Subcutaneous adipose tissue (tissue), 4 donors: Measurements from ENCODE around the gene SERTAD1. TPM values are rescaled to one million over a fixed set of nuclear protein-coding genes. Genes with fewer than 3 reads are reported as not detected.

Source experiments
- total RNA-seq, 4 donors: library from RNA; depleted of rRNA; stranded (reverse); fragments of >200 nt; gene quantifications; one replicate each; pipeline ENCODE4 v1.1.0, GENCODE V29; 2016
- TF ChIP-seq, protein P1 (sequence below): fragments of 450-650 bp; IDR thresholded peaks from one replicate; pipeline ENCODE4 v1.5.1; 2016; ENCODE audit warnings: low read depth, mild to moderate bottlenecking, control low read depth, antibody characterized with exemption, moderate library complexity

Gene SERTAD1
- total RNA-seq, 4 donors from 2014 or later, result 7.6 to 13.4 (median 11.1) TPM

DNA sequence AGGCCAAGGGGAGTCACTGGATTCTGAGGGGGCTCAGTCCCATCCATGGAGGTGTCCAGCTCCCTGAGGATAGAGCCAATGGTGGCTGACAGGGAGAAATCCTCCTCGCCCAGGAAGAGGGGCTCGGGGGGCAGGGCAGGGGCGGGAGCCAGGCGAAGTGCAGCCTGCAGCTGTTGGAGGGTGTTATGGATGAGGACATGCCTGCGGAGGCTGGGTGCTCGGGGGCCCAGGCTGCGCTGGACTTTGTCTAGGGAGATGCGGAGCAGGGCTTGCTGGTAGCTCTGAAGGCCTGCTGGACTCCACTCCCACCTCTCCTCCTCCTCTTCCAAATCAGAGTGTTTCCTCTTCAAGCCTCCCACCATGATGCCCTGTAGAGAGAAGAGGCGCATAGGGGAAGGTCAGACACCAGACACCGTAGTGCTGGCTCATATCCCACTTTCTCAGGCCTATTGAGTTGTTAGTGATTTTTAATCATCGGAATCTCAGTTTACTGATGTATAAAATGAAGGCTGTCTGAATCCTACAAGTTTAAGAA lies 16.0 kb upstream of the SERTAD1 start:
- TF ChIP-seq, protein P1, sequence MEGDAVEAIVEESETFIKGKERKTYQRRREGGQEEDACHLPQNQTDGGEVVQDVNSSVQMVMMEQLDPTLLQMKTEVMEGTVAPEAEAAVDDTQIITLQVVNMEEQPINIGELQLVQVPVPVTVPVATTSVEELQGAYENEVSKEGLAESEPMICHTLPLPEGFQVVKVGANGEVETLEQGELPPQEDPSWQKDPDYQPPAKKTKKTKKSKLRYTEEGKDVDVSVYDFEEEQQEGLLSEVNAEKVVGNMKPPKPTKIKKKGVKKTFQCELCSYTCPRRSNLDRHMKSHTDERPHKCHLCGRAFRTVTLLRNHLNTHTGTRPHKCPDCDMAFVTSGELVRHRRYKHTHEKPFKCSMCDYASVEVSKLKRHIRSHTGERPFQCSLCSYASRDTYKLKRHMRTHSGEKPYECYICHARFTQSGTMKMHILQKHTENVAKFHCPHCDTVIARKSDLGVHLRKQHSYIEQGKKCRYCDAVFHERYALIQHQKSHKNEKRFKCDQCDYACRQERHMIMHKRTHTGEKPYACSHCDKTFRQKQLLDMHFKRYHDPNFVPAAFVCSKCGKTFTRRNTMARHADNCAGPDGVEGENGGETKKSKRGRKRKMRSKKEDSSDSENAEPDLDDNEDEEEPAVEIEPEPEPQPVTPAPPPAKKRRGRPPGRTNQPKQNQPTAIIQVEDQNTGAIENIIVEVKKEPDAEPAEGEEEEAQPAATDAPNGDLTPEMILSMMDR, result no peak

DNA sequence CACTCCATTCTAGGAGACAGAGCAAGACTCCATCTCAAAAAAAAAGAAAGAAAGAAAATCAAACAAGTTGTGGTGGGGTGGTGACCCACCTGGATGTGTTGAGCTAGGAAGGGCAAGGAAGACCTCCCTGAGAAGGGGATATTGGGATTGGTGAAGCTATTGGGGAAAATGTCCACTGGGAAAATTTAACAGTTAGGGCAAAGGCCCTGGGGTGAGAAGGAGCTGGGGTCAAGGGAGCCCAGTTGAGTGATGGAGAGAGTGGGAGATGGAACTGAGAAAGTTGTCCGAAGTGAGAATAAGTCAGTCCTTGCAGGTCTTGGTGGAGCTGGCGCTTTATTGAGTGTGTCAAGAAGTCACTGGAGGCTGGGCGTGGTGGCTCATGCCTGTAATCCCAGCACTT lies 12.5 kb upstream of the SERTAD1 start:
- TF ChIP-seq, protein P1, result no peak

- TF ChIP-seq, protein P1, result no peak
Measured at GRCh38 chr19:40433391-40434216, 7.8 kb upstream of the SERTAD1 start.

- TF ChIP-seq, protein P1, result no peak
Measured at GRCh38 chr19:40431698-40432097, 5.9 kb upstream of the SERTAD1 start.

DNA sequence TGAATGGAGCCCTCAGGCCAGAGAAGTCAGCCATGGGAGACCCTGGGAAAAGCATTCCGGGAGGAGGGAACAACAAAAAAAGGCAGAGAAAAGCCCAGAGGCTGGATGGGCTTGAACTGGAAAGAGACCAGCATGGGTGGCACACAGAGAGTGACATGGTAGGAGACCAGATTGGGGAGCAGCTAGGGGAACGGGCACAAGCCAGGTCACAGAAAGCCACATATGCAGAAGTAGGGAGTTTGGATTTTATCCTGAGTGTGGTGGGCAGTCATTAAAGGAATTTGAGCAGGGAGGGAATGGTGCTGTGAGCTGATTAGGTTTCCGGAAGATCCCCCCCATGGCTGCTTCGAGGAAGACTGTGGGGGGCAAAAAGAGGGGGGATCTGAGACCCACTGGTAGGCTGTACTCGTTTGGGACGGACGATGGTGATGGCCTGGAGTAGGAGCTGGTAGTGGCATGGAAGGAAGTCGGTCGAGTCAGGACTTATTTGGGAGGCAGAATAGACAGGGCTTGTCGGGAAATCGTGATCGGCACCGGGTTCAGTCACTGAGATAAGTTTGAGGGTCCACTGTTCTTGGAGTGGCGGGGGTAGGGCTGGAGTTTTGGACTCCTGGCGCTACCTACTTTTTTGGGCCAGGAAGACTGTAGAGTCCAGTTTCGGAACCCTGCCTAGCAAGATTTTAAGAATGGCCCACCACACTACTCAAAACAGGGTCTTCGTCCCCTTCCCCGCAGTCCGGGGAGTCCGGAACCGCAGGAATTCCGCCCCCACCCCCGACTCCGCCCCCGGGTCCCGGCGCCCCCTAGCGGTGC lies 949 bp downstream of the SERTAD1 start:
- TF ChIP-seq, protein P1, result no peak

- TF ChIP-seq, protein P1, result no peak
Measured at GRCh38 chr19:40423938-40424337, 1.9 kb downstream of the SERTAD1 start.
